ENCODE data around the gene WNT16. TPM values are rescaled to one million over a fixed set of nuclear protein-coding genes. Genes with fewer than 3 reads are reported as not detected.

Gene WNT16
- total and polyA plus RNA-seq, 2 experiments from 2014 or later, result 0.58 to 2.8 TPM

GRCh38 chr7:121372376-121373010, 43.7 kb downstream of the WNT16 start:
- Histone ChIP-seq H2AFZ (no peak overlapping the region), H3K9me2 (replicated peaks; ENCODE audit: insufficient read depth) (no peaks in the 10 kb centered on the region), H3K4me3 (no peak overlapping the region), H3K79me2 (peaks cover under 1% of the 10 kb centered on the region), H3K36me3 (replicated peaks; ENCODE audit: insufficient read depth, low read depth) (no peaks in the 10 kb centered on the region), H3K27me3 (no peaks in the 10 kb centered on the region), H4K20me1 (ENCODE audit: insufficient read depth, poor library complexity, severe bottlenecking) (no peaks in the 10 kb centered on the region), H3K27ac (no peak overlapping the region), H3K9me3 (ENCODE audit: low read depth) (no peaks in the 10 kb centered on the region), H3K4me1 (ENCODE audit: insufficient read depth) (peaks cover 6% of the 10 kb centered on the region), H3K4me2 (no peak overlapping the region)
- DNase-seq (ENCODE audit: low spot score), result no peak
- no peak for TF ChIP-seq EZH2phosphoT487 (IDR thresholded peaks at IDR 0.05; ENCODE audit: low read depth, severe bottlenecking, unreplicated experiment)
- no peak for TF ChIP-seq EZH2 (IDR thresholded peaks at IDR 0.05; ENCODE audit: borderline replicate concordance)
- TF ChIP-seq CTCF (IDR thresholded peaks at IDR 0.05; ENCODE audit: poor library complexity), result no peak
- 93% methylated on average over 2 of the region's 2 CpGs for WGBS (ENCODE audit: low lambda C conversion rate, missing lambda C conversion rate)

DNA sequence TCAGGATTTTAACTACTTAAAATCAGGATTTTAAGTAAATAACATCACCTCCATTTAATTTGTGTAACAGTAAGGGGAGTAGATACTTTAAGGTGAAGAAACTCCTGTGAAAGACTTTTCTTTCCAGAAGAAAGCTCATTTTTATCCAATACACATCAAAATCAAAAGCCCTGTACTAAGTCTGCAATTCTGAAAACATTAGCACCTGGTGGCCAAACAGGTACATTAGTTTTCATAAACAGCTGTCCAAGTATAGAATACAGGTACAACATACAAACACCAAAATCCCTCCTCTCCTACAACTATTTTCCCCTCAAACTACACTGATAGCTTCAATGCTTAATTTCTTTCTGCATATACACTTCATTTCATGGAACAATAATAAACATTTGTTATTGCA, 44.4 kb downstream of the WNT16 start:
- Histone ChIP-seq H3K4me2 (no peak overlapping the region), H3K27me3 (no peaks in the 10 kb centered on the region), H3K9me3 (ENCODE audit: low read depth) (no peaks in the 10 kb centered on the region), H3K36me3 (replicated peaks; ENCODE audit: insufficient read depth, low read depth) (no peaks in the 10 kb centered on the region), H4K20me1 (ENCODE audit: insufficient read depth, poor library complexity, severe bottlenecking) (no peaks in the 10 kb centered on the region), H2AFZ (no peak overlapping the region), H3K4me1 (ENCODE audit: insufficient read depth) (peaks cover 6% of the 10 kb centered on the region), H3K27ac (no peak overlapping the region), H3K4me3 (no peak overlapping the region), H3K9me2 (replicated peaks; ENCODE audit: insufficient read depth) (no peaks in the 10 kb centered on the region), H3K79me2 (peaks cover 7% of the 10 kb centered on the region)
- DNase-seq (ENCODE audit: low spot score), result no peak
- TF ChIP-seq EZH2phosphoT487 (IDR thresholded peaks at IDR 0.05; ENCODE audit: low read depth, severe bottlenecking, unreplicated experiment) (no peak), EZH2 (IDR thresholded peaks at IDR 0.05; ENCODE audit: borderline replicate concordance) (no peak), CTCF (IDR thresholded peaks at IDR 0.05; ENCODE audit: poor library complexity) (no peak)

DNA sequence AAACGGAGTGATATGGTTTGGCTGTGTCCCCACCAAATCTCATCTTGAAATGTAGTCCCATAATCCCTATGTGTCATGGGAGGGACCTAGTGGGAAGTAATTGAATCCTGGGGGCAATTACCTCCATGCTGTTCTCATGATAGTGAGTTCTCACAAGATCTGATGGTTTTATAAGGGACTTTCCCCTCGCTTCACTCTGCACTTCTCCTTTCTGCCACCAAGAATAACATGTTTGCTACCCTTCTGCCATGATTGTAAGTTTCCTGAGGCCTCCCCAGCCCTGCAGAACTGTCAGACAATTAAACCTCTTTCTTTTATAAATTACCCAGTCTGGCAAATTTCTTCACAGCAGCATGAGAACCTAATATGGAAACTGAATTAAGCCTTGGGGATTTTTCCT, 48.2 kb downstream of the WNT16 start:
- H3K4me1 ChIP-seq (ENCODE audit: insufficient read depth), result peaks cover 4% of the 10 kb centered on the region
- WGBS (ENCODE audit: low lambda C conversion rate, missing lambda C conversion rate), result 97% methylated on average over 2 of the region's 2 CpGs
- no peak overlapping the region for H3K27ac ChIP-seq
- TF ChIP-seq EZH2 (IDR thresholded peaks at IDR 0.05; ENCODE audit: borderline replicate concordance), result no peak
- TF ChIP-seq EZH2phosphoT487 (IDR thresholded peaks at IDR 0.05; ENCODE audit: low read depth, severe bottlenecking, unreplicated experiment), result no peak
- TF ChIP-seq CTCF (IDR thresholded peaks at IDR 0.05; ENCODE audit: poor library complexity), result no peak
- no peaks in the 10 kb centered on the region for H3K36me3 ChIP-seq (replicated peaks; ENCODE audit: insufficient read depth, low read depth)
- H4K20me1 ChIP-seq (ENCODE audit: insufficient read depth, poor library complexity, severe bottlenecking), result no peaks in the 10 kb centered on the region
- no peak overlapping the region for H3K4me2 ChIP-seq
- DNase-seq (ENCODE audit: low spot score), result no peak
- no peaks in the 10 kb centered on the region for H3K9me2 ChIP-seq (replicated peaks; ENCODE audit: insufficient read depth)
- peaks cover 42% of the 10 kb centered on the region for H3K79me2 ChIP-seq
- H2AFZ ChIP-seq, result no peak overlapping the region
- no peak overlapping the region for H3K4me3 ChIP-seq
- H3K27me3 ChIP-seq, result no peaks in the 10 kb centered on the region
- no peaks in the 10 kb centered on the region for H3K9me3 ChIP-seq (ENCODE audit: low read depth)
